GM12878 (cell line): Measurements from ENCODE around the gene RIMS3.

Source experiments
- BMI1 ChIP-seq: fragments of 450-650 bp; IDR thresholded peaks from 2 replicates; pipeline ENCODE4 v1.6.1; 2016; ENCODE audit warnings: mild to moderate bottlenecking, moderate library complexity, borderline replicate concordance
- CEBPB ChIP-seq, 2 experiments: fragments of 150-350 bp in 1 of 2; IDR thresholded peaks; 2 replicates each; pipeline ENCODE4 v1.6.1; 2012 to 2014; ENCODE audit warnings: low read depth in 2 of 2, low read length in 2 of 2, borderline replicate concordance in 1 of 2, inconsistent platforms in 1 of 2
- CTCF ChIP-seq, 3 experiments: IDR thresholded peaks in 2 of 3; conservative IDR thresholded peaks in 1 of 3; 2 replicates each; pipeline ENCODE4 v1.5.1; 2011; ENCODE audit warnings: low read depth in 3 of 3, low read length in 3 of 3, mild to moderate bottlenecking in 3 of 3, control low read depth in 2 of 3, moderate library complexity in 2 of 3, inconsistent platforms in 1 of 3, mixed read lengths in 1 of 3; ENCODE audit not compliant: control insufficient read depth in 2 of 3, insufficient read depth in 1 of 3; ENCODE audit errors: extremely low read depth in 1 of 3
- EED ChIP-seq: sonication (generic); IDR thresholded peaks from 2 replicates; pipeline ENCODE4 v1.6.1; 2016; ENCODE audit warnings: antibody characterized with exemption, low read depth
- EZH2 ChIP-seq: IDR thresholded peaks from 2 replicates; pipeline ENCODE4 v1.6.1; 2012; ENCODE audit warnings: low read depth, mild to moderate bottlenecking, control low read depth, inconsistent platforms, low read length, borderline replicate concordance; ENCODE audit not compliant: control insufficient read depth
- IRF5 ChIP-seq: fragments of 450-650 bp; IDR thresholded peaks from 2 replicates; pipeline ENCODE4 v1.6.1; 2017; ENCODE audit warnings: borderline replicate concordance
- MAX ChIP-seq: IDR thresholded peaks from 2 replicates; pipeline ENCODE4 v1.6.1; 2012; ENCODE audit warnings: low read depth, low read length, improper control_type of control experiment
- NFYB ChIP-seq: IDR thresholded peaks from 2 replicates; pipeline ENCODE4 v1.6.1; 2011; ENCODE audit warnings: low read depth, mild to moderate bottlenecking, low read length, improper control_type of control experiment, moderate library complexity; ENCODE audit not compliant: insufficient read depth
- POLR2A ChIP-seq: IDR thresholded peaks from 2 replicates; pipeline ENCODE4 v1.6.1; 2011; ENCODE audit warnings: low read depth, mild to moderate bottlenecking, low read length
- POLR2AphosphoS5 ChIP-seq: IDR thresholded peaks from 2 replicates; pipeline ENCODE4 v1.6.1; 2011; ENCODE audit warnings: mild to moderate bottlenecking, low read length, inconsistent platforms
- SMC3 ChIP-seq: IDR thresholded peaks from 2 replicates; pipeline ENCODE4 v1.6.1; 2011; ENCODE audit warnings: low read length, improper control_type of control experiment, borderline replicate concordance
- TCF7 ChIP-seq: IDR thresholded peaks from 2 replicates; pipeline ENCODE4 v1.6.1; 2014; ENCODE audit warnings: antibody characterized with exemption, borderline replicate concordance

- no peak for TF ChIP-seq CTCF (IDR thresholded peaks at IDR 0.05 in 2 of 3, conservative IDR thresholded peaks at IDR 0.05 in 1 of 3; ENCODE audit: control insufficient read depth in 2 of 3, extremely low read depth in 1 of 3, insufficient read depth in 1 of 3, low read depth in 3 of 3, low read length in 3 of 3)
- TF ChIP-seq CEBPB (IDR thresholded peaks at IDR 0.05; ENCODE audit: borderline replicate concordance in 1 of 2, low read depth in 2 of 2, low read length in 2 of 2): no peak
- no peak for TF ChIP-seq IRF5
- no peak for TF ChIP-seq POLR2A
- TF ChIP-seq NFYB: no peak
- no peak for TF ChIP-seq MAX
- TF ChIP-seq EZH2: no peak
- TF ChIP-seq SMC3: no peak
- no peak for TF ChIP-seq TCF7
- TF ChIP-seq EED: no peak
- TF ChIP-seq BMI1: no peak
- TF ChIP-seq POLR2AphosphoS5: no peak
Observed at GRCh38 chr1:40712997-40713396, 47.5 kb upstream of the RIMS3 start.
